ENCODE data around the gene DCAF5.
A peak's percentile ranks its signal among the peaks of the same experiment; 100 is the strongest.
"Not testable (repeated sequence)": the region's sequence is repeated elsewhere in the genome, so short reads cannot be mapped to it uniquely, and the experiment has no call there.

The DCAF5 gene

GRCh38 chr14:69077841-69078240, 75.1 kb downstream of the DCAF5 start:
- TF ChIP-seq CTCF (IDR thresholded peaks at IDR 0.05) = no peak
- no peaks in the 10 kb centered on the region for H3K36me3 ChIP-seq
- H3K9me3 ChIP-seq = no peaks in the 10 kb centered on the region
- H3K4me1 ChIP-seq (ENCODE audit: control insufficient read depth in 1 of 2, insufficient read depth in 1 of 2, low read depth in 1 of 2, low read length in 1 of 2) = peaks cover 83% of the 10 kb centered on the region in 2 experiments
- H3K4me3 ChIP-seq (ENCODE audit: low read depth in 1 of 2, low read length in 1 of 2) = no peak overlapping the region
- peak overlapping the region; percentile 69 for H3K27ac ChIP-seq
- no peaks in the 10 kb centered on the region for H3K27me3 ChIP-seq

GRCh38 chr14:69077185-69077584, 75.7 kb downstream of the DCAF5 start:
- H3K27me3 ChIP-seq; H3K4me3 ChIP-seq (ENCODE audit: low read depth in 1 of 2, low read length in 1 of 2); H3K9me3 ChIP-seq; H3K36me3 ChIP-seq: not testable (repeated sequence)
- H3K4me1 ChIP-seq (ENCODE audit: control insufficient read depth in 1 of 2, insufficient read depth in 1 of 2, low read depth in 1 of 2, low read length in 1 of 2) = peaks cover 83% of the 10 kb centered on the region in 2 experiments
- peak overlapping the region; percentile 69 for H3K27ac ChIP-seq

- no peak overlapping the region for H3K27ac ChIP-seq
- H3K4me3 ChIP-seq (ENCODE audit: low read depth in 1 of 2, low read length in 1 of 2) = no peak overlapping the region
- no peaks in the 10 kb centered on the region for H3K36me3 ChIP-seq
- H3K4me1 ChIP-seq (ENCODE audit: control insufficient read depth in 1 of 2, insufficient read depth in 1 of 2, low read depth in 1 of 2, low read length in 1 of 2) = peaks cover 83 to 84% of the 10 kb centered on the region in 2 experiments
- TF ChIP-seq CTCF (IDR thresholded peaks at IDR 0.05) = no peak
- no peaks in the 10 kb centered on the region for H3K9me3 ChIP-seq
- H3K27me3 ChIP-seq = no peaks in the 10 kb centered on the region
Observed at GRCh38 chr14:69076341-69076740, 76.6 kb downstream of the DCAF5 start.

GRCh38 chr14:69073915-69074314, 79.0 kb downstream of the DCAF5 start:
- Histone ChIP-seq H3K9me3 (no peaks in the 10 kb centered on the region), H3K36me3 (no peaks in the 10 kb centered on the region), H3K27me3 (no peaks in the 10 kb centered on the region), H3K4me1 (ENCODE audit: control insufficient read depth in 1 of 2, insufficient read depth in 1 of 2, low read depth in 1 of 2, low read length in 1 of 2) (peaks cover 79% of the 10 kb centered on the region in 2 experiments), H3K4me3 (ENCODE audit: low read depth in 1 of 2, low read length in 1 of 2) (no peak overlapping the region), H3K27ac (peak overlapping the region; percentile 82)
- TF ChIP-seq CTCF (IDR thresholded peaks at IDR 0.05) = no peak

GRCh38 chr14:69073429-69073828, 79.5 kb downstream of the DCAF5 start:
- no peak for TF ChIP-seq CTCF (IDR thresholded peaks at IDR 0.05)
- Histone ChIP-seq H3K27me3 (no peaks in the 10 kb centered on the region), H3K27ac (peak overlapping the region; percentile 82), H3K4me1 (ENCODE audit: control insufficient read depth in 1 of 2, insufficient read depth in 1 of 2, low read depth in 1 of 2, low read length in 1 of 2) (peaks cover 79% of the 10 kb centered on the region in 2 experiments), H3K36me3 (no peaks in the 10 kb centered on the region), H3K9me3 (no peaks in the 10 kb centered on the region), H3K4me3 (ENCODE audit: low read depth in 1 of 2, low read length in 1 of 2) (peak overlapping the region; percentile 7 to 19)

- no peak overlapping the region for H3K4me3 ChIP-seq (ENCODE audit: low read depth in 1 of 2, low read length in 1 of 2)
- H3K4me1 ChIP-seq (ENCODE audit: control insufficient read depth in 1 of 2, insufficient read depth in 1 of 2, low read depth in 1 of 2, low read length in 1 of 2) = peaks cover 79% of the 10 kb centered on the region in 2 experiments
- H3K27me3 ChIP-seq = no peaks in the 10 kb centered on the region
- H3K36me3 ChIP-seq = no peaks in the 10 kb centered on the region
- H3K27ac ChIP-seq = peak overlapping the region; percentile 82
- TF ChIP-seq CTCF (IDR thresholded peaks at IDR 0.05) = no peak
- H3K9me3 ChIP-seq = no peaks in the 10 kb centered on the region
Observed at GRCh38 chr14:69072584-69072983, 80.3 kb downstream of the DCAF5 start.

Measured in neutrophil (primary cell).